GM12878 (cell line): ENCODE measurements around the gene MINPP1.
"Not testable (repeated sequence)": the region's sequence is repeated elsewhere in the genome, so short reads cannot be mapped to it uniquely, and the experiment has no call there.

ENCODE experiments used
- BRCA1 ChIP-seq: IDR thresholded peaks from 2 replicates; pipeline ENCODE4 v1.6.1; 2011; ENCODE audit warnings: low read depth, low read length, improper control_type of control experiment
- CTCF ChIP-seq, 3 experiments: IDR thresholded peaks in 2 of 3; conservative IDR thresholded peaks in 1 of 3; 2 replicates each; pipeline ENCODE4 v1.5.1; 2011; ENCODE audit warnings: low read depth in 3 of 3, low read length in 3 of 3, mild to moderate bottlenecking in 3 of 3, control low read depth in 2 of 3, moderate library complexity in 2 of 3, inconsistent platforms in 1 of 3, mixed read lengths in 1 of 3; ENCODE audit not compliant: control insufficient read depth in 2 of 3, insufficient read depth in 1 of 3; ENCODE audit errors: extremely low read depth in 1 of 3
- EGR1 ChIP-seq, 2 experiments: IDR thresholded peaks; 1 replicate in 1 of 2; 2 replicates in 1 of 2; pipeline ENCODE4 v1.6.1; 2011 to 2012; ENCODE audit warnings: low read depth in 2 of 2, low read length in 2 of 2, borderline replicate concordance in 1 of 2, mild to moderate bottlenecking in 1 of 2, moderate library complexity in 1 of 2
- EZH2 ChIP-seq: IDR thresholded peaks from 2 replicates; pipeline ENCODE4 v1.6.1; 2012; ENCODE audit warnings: low read depth, mild to moderate bottlenecking, control low read depth, inconsistent platforms, low read length, borderline replicate concordance; ENCODE audit not compliant: control insufficient read depth
- PAX8 ChIP-seq: fragments of 450-650 bp; IDR thresholded peaks from 2 replicates; pipeline ENCODE4 v1.6.1; 2017; ENCODE audit warnings: mild to moderate bottlenecking, moderate library complexity
- POLR2A ChIP-seq: IDR thresholded peaks from 2 replicates; pipeline ENCODE4 v1.6.1; 2011; ENCODE audit warnings: low read depth, mild to moderate bottlenecking, low read length
- SMC3 ChIP-seq: IDR thresholded peaks from 2 replicates; pipeline ENCODE4 v1.6.1; 2011; ENCODE audit warnings: low read length, improper control_type of control experiment, borderline replicate concordance
- YY1 ChIP-seq: IDR thresholded peaks from 2 replicates; pipeline ENCODE4 v1.6.1; 2011; ENCODE audit warnings: low read depth, mild to moderate bottlenecking, low read length
- TF ChIP-seq, protein P1 (sequence below): fragments of 450-650 bp; IDR thresholded peaks from 2 replicates; pipeline ENCODE4 v1.6.1; 2018; ENCODE audit warnings: mild to moderate bottlenecking, low read depth, moderate library complexity; ENCODE audit not compliant: partially characterized antibody
- TF ChIP-seq, protein P2 (sequence below): fragments of 450-650 bp; IDR thresholded peaks from 2 replicates; pipeline ENCODE4 v1.6.1; 2016; ENCODE audit warnings: mild to moderate bottlenecking, moderate library complexity, borderline replicate concordance

DNA sequence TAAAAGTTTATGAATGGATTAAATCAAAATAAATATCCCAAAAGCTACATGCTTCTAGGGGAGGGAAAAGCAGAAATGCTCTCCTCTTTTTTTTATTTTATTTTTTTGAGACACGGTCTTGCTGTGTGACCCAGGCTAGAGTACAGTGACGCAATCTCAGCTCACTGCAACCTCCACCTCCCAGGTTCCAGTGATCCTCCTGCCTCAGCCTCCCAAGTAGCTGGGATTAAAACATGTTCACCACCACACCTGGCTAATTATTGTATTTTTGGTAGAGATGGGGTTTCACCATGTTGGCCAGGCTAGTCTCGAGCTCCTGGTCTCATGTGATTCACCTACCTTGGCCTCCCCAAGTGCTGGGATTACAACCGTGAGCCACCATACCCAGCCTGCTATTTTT lies 88.2 kb downstream of the MINPP1 start:
- TF ChIP-seq EZH2; BRCA1; POLR2A; YY1; SMC3; CTCF (IDR thresholded peaks at IDR 0.05 in 2 of 3, conservative IDR thresholded peaks at IDR 0.05 in 1 of 3; ENCODE audit: control insufficient read depth in 2 of 3, extremely low read depth in 1 of 3, insufficient read depth in 1 of 3, low read depth in 3 of 3, low read length in 3 of 3); PAX8; EGR1 (IDR thresholded peaks at IDR 0.05; ENCODE audit: borderline replicate concordance in 1 of 2, low read depth in 2 of 2, low read length in 2 of 2): not testable (repeated sequence)
- TF ChIP-seq, protein P1, sequence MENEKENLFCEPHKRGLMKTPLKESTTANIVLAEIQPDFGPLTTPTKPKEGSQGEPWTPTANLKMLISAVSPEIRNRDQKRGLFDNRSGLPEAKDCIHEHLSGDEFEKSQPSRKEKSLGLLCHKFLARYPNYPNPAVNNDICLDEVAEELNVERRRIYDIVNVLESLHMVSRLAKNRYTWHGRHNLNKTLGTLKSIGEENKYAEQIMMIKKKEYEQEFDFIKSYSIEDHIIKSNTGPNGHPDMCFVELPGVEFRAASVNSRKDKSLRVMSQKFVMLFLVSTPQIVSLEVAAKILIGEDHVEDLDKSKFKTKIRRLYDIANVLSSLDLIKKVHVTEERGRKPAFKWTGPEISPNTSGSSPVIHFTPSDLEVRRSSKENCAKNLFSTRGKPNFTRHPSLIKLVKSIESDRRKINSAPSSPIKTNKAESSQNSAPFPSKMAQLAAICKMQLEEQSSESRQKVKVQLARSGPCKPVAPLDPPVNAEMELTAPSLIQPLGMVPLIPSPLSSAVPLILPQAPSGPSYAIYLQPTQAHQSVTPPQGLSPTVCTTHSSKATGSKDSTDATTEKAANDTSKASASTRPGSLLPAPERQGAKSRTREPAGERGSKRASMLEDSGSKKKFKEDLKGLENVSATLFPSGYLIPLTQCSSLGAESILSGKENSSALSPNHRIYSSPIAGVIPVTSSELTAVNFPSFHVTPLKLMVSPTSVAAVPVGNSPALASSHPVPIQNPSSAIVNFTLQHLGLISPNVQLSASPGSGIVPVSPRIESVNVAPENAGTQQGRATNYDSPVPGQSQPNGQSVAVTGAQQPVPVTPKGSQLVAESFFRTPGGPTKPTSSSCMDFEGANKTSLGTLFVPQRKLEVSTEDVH: not testable (repeated sequence)
- TF ChIP-seq, protein P2, sequence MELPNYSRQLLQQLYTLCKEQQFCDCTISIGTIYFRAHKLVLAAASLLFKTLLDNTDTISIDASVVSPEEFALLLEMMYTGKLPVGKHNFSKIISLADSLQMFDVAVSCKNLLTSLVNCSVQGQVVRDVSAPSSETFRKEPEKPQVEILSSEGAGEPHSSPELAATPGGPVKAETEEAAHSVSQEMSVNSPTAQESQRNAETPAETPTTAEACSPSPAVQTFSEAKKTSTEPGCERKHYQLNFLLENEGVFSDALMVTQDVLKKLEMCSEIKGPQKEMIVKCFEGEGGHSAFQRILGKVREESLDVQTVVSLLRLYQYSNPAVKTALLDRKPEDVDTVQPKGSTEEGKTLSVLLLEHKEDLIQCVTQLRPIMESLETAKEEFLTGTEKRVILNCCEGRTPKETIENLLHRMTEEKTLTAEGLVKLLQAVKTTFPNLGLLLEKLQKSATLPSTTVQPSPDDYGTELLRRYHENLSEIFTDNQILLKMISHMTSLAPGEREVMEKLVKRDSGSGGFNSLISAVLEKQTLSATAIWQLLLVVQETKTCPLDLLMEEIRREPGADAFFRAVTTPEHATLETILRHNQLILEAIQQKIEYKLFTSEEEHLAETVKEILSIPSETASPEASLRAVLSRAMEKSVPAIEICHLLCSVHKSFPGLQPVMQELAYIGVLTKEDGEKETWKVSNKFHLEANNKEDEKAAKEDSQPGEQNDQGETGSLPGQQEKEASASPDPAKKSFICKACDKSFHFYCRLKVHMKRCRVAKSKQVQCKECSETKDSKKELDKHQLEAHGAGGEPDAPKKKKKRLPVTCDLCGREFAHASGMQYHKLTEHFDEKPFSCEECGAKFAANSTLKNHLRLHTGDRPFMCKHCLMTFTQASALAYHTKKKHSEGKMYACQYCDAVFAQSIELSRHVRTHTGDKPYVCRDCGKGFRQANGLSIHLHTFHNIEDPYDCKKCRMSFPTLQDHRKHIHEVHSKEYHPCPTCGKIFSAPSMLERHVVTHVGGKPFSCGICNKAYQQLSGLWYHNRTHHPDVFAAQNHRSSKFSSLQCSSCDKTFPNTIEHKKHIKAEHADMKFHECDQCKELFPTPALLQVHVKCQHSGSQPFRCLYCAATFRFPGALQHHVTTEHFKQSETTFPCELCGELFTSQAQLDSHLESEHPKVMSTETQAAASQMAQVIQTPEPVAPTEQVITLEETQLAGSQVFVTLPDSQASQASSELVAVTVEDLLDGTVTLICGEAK: not testable (repeated sequence)
